ENCODE results near the gene SARNP.

Gene SARNP

GRCh38 chr12:55812088-55812487, 5.4 kb downstream of the SARNP start:
- H3K36me3 ChIP-seq (ENCODE audit: control insufficient read depth, insufficient read depth, low read length), result no peaks in the 10 kb centered on the region
- no peak overlapping the region for H2AFZ ChIP-seq
- H3K4me1 ChIP-seq, result peaks cover 2% of the 10 kb centered on the region
- no peaks in the 10 kb centered on the region for H3K27me3 ChIP-seq (ENCODE audit: control insufficient read depth, insufficient read depth, low read length)
- no peak for TF ChIP-seq CTCF (IDR thresholded peaks at IDR 0.05)
- H3K4me2 ChIP-seq (ENCODE audit: low read length), result no peak overlapping the region
- H3K9ac ChIP-seq, result no peak overlapping the region
- no peak overlapping the region for H3K27ac ChIP-seq
- no peaks in the 10 kb centered on the region for H3K9me3 ChIP-seq (ENCODE audit: control insufficient read depth, low read length)
- no peak overlapping the region for H3K4me3 ChIP-seq (ENCODE audit: low read depth, low read length)
- peaks cover 61% of the 10 kb centered on the region for H3K79me2 ChIP-seq

- no peak overlapping the region for H3K4me3 ChIP-seq (ENCODE audit: low read depth, low read length)
- no peaks in the 10 kb centered on the region for H3K36me3 ChIP-seq (ENCODE audit: control insufficient read depth, insufficient read depth, low read length)
- H3K79me2 ChIP-seq, result peaks cover 53% of the 10 kb centered on the region
- no peak overlapping the region for H3K4me2 ChIP-seq (ENCODE audit: low read length)
- H3K9me3 ChIP-seq (ENCODE audit: control insufficient read depth, low read length), result no peaks in the 10 kb centered on the region
- TF ChIP-seq CTCF (IDR thresholded peaks at IDR 0.05), result no peak
- H3K27me3 ChIP-seq (ENCODE audit: control insufficient read depth, insufficient read depth, low read length), result no peaks in the 10 kb centered on the region
- H2AFZ ChIP-seq, result no peak overlapping the region
- H3K27ac ChIP-seq, result no peak overlapping the region
- no peak overlapping the region for H3K9ac ChIP-seq
- H3K4me1 ChIP-seq, result peaks cover 2% of the 10 kb centered on the region
Measured at GRCh38 chr12:55809274-55809673, 8.2 kb downstream of the SARNP start.

- no peak overlapping the region for H3K4me3 ChIP-seq (ENCODE audit: low read depth, low read length)
- no peaks in the 10 kb centered on the region for H3K36me3 ChIP-seq (ENCODE audit: control insufficient read depth, insufficient read depth, low read length)
- no peaks in the 10 kb centered on the region for H3K4me1 ChIP-seq
- no peak overlapping the region for H3K4me2 ChIP-seq (ENCODE audit: low read length)
- no peak for TF ChIP-seq CTCF (IDR thresholded peaks at IDR 0.05)
- no peak overlapping the region for H3K27ac ChIP-seq
- no peak overlapping the region for H2AFZ ChIP-seq
- no peak overlapping the region for H3K9ac ChIP-seq
- no peaks in the 10 kb centered on the region for H3K27me3 ChIP-seq (ENCODE audit: control insufficient read depth, insufficient read depth, low read length)
- H3K9me3 ChIP-seq (ENCODE audit: control insufficient read depth, low read length), result no peaks in the 10 kb centered on the region
- H3K79me2 ChIP-seq, result peaks cover 37% of the 10 kb centered on the region
Measured at GRCh38 chr12:55806982-55807381, 10.5 kb downstream of the SARNP start.

GRCh38 chr12:55797550-55797949, 20.0 kb downstream of the SARNP start:
- no peaks in the 10 kb centered on the region for H3K36me3 ChIP-seq (ENCODE audit: control insufficient read depth, insufficient read depth, low read length)
- no peak for TF ChIP-seq CTCF (IDR thresholded peaks at IDR 0.05)
- no peaks in the 10 kb centered on the region for H3K27me3 ChIP-seq (ENCODE audit: control insufficient read depth, insufficient read depth, low read length)
- no peak overlapping the region for H3K27ac ChIP-seq
- H3K4me1 ChIP-seq, result no peaks in the 10 kb centered on the region
- H3K79me2 ChIP-seq, result peaks cover 19% of the 10 kb centered on the region
- no peak overlapping the region for H2AFZ ChIP-seq
- no peaks in the 10 kb centered on the region for H3K9me3 ChIP-seq (ENCODE audit: control insufficient read depth, low read length)
- no peak overlapping the region for H3K4me3 ChIP-seq (ENCODE audit: low read depth, low read length)
- no peak overlapping the region for H3K4me2 ChIP-seq (ENCODE audit: low read length)
- H3K9ac ChIP-seq, result no peak overlapping the region

- H3K9ac ChIP-seq, result no peak overlapping the region
- no peaks in the 10 kb centered on the region for H3K36me3 ChIP-seq (ENCODE audit: control insufficient read depth, insufficient read depth, low read length)
Measured at GRCh38 chr12:55797068-55797467, 20.5 kb downstream of the SARNP start.

More at GRCh38 chr12:55797068-55797467, 20.5 kb downstream of the SARNP start:
- Histone ChIP-seq H3K4me2 (ENCODE audit: low read length) (no peak overlapping the region), H3K9me3 (ENCODE audit: control insufficient read depth, low read length) (no peaks in the 10 kb centered on the region), H2AFZ (no peak overlapping the region), H3K27ac (no peak overlapping the region), H3K79me2 (peaks cover 19% of the 10 kb centered on the region), H3K4me1 (no peaks in the 10 kb centered on the region), H3K27me3 (ENCODE audit: control insufficient read depth, insufficient read depth, low read length) (no peaks in the 10 kb centered on the region), H3K4me3 (ENCODE audit: low read depth, low read length) (no peak overlapping the region)
- peak; percentile 43 for TF ChIP-seq CTCF (IDR thresholded peaks at IDR 0.05)

All from parathyroid adenoma (tissue), 2 donors.